Breast epithelium (tissue), 3 donors: ENCODE results near the gene TMEFF2.

Experiments used
- POLR2A ChIP-seq: fragments of 450-650 bp; IDR thresholded peaks from one replicate; pipeline ENCODE4 v1.6.1; 2016; ENCODE audit warnings: antibody characterized with exemption, mild to moderate bottlenecking, moderate library complexity
- TF ChIP-seq, protein P1 (sequence below), 3 donors: fragments of 450-650 bp; IDR thresholded peaks; one replicate each; pipeline ENCODE4 v1.5.1; 2016 to 2017; ENCODE audit warnings: antibody characterized with exemption in 3 of 3, mild to moderate bottlenecking in 3 of 3, moderate library complexity in 3 of 3

GRCh38 chr2:192208848-192209247 lies 14.1 kb upstream of the TMEFF2 start:
- TF ChIP-seq POLR2A = no peak
- TF ChIP-seq, protein P1, sequence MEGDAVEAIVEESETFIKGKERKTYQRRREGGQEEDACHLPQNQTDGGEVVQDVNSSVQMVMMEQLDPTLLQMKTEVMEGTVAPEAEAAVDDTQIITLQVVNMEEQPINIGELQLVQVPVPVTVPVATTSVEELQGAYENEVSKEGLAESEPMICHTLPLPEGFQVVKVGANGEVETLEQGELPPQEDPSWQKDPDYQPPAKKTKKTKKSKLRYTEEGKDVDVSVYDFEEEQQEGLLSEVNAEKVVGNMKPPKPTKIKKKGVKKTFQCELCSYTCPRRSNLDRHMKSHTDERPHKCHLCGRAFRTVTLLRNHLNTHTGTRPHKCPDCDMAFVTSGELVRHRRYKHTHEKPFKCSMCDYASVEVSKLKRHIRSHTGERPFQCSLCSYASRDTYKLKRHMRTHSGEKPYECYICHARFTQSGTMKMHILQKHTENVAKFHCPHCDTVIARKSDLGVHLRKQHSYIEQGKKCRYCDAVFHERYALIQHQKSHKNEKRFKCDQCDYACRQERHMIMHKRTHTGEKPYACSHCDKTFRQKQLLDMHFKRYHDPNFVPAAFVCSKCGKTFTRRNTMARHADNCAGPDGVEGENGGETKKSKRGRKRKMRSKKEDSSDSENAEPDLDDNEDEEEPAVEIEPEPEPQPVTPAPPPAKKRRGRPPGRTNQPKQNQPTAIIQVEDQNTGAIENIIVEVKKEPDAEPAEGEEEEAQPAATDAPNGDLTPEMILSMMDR (IDR thresholded peaks at IDR 0.05) = no peak
